ENCODE results near the gene ZNF76. TPM values are rescaled to one million over a fixed set of nuclear protein-coding genes. Genes with fewer than 3 reads are reported as not detected.
A peak's percentile ranks its signal among the peaks of the same experiment; 100 is the strongest.

The ZNF76 gene
- total and polyA plus RNA-seq, 9 of the 15 experiments (the other 6 are each of a cell fraction or from before 2014, with no cell fraction given), result 1.2 to 17.8 (median 10.7) TPM

DNA sequence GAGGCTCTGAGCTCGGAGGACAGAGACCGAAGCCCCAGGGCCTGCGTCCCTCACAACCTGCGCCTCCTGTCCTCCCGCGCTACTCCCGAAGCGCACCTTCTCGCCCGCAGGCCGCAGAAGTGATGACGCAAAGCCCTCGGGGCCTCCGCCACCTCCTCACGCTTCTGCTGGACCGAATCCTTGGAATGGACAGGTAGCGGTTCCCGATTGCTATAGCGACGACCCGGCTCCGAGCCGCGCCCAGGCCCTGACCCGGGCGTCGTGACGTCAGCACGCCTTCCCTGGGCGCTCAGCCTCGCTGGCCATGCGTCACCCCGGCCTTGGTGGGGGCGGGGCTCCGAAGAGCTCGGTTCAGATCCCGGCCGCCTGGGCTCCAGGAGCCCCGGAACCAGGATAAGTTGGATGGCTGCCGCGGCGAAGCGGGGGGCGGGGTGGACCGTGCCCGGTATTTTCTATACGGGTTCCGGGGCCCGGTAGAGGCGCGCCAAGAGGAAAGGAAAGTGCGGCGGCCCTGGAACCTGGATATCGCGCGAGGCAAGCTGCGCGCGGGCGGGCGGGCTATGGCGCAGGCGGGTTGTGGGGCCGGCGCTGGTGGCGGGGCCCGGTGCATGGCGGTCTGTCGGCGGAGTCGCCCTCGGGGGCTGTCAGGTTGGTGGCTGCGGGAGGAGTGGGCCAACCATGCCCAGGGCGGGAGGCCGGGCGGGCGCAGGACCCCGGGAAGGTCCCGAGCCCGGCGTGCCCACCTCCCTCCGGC is at the start of gene ZNF76 (continued):
- TF ChIP-seq, protein P1, sequence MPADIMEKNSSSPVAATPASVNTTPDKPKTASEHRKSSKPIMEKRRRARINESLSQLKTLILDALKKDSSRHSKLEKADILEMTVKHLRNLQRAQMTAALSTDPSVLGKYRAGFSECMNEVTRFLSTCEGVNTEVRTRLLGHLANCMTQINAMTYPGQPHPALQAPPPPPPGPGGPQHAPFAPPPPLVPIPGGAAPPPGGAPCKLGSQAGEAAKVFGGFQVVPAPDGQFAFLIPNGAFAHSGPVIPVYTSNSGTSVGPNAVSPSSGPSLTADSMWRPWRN (IDR thresholded peaks at IDR 0.05; ENCODE audit: low read depth), result peak; percentile 78; the same call in 1 of the 2 replicates
- TF ChIP-seq, protein P2, sequence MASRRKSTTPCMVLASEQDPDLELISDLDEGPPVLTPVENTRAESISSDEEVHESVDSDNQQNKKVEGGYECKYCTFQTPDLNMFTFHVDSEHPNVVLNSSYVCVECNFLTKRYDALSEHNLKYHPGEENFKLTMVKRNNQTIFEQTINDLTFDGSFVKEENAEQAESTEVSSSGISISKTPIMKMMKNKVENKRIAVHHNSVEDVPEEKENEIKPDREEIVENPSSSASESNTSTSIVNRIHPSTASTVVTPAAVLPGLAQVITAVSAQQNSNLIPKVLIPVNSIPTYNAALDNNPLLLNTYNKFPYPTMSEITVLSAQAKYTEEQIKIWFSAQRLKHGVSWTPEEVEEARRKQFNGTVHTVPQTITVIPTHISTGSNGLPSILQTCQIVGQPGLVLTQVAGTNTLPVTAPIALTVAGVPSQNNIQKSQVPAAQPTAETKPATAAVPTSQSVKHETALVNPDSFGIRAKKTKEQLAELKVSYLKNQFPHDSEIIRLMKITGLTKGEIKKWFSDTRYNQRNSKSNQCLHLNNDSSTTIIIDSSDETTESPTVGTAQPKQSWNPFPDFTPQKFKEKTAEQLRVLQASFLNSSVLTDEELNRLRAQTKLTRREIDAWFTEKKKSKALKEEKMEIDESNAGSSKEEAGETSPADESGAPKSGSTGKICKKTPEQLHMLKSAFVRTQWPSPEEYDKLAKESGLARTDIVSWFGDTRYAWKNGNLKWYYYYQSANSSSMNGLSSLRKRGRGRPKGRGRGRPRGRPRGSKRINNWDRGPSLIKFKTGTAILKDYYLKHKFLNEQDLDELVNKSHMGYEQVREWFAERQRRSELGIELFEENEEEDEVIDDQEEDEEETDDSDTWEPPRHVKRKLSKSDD (conservative IDR thresholded peaks at IDR 0.05; ENCODE audit: low read length), result no peak
- TF ChIP-seq HEY1 (CRISPR knock-in tag; IDR thresholded peaks at IDR 0.05; ENCODE audit: borderline replicate concordance), result no peak
- no peak for TF ChIP-seq ZZZ3 (IDR thresholded peaks at IDR 0.05)
- TF ChIP-seq PCBP1 (IDR thresholded peaks at IDR 0.05; ENCODE audit: low read depth, low read length, poor library complexity, severe bottlenecking), result peak; percentile 93
- TF ChIP-seq ZNF764 (CRISPR knock-in tag; IDR thresholded peaks at IDR 0.05; ENCODE audit: low read depth), result no peak
- TF ChIP-seq NR4A1 (CRISPR knock-in tag; IDR thresholded peaks at IDR 0.05), result peak; percentile 96
- TF ChIP-seq NR4A1 (tag; IDR thresholded peaks at IDR 0.05), result peak; percentile 69
- no peak for TF ChIP-seq DACH1 (IDR thresholded peaks at IDR 0.05; ENCODE audit: partially characterized antibody)
- TF ChIP-seq, protein P3, sequence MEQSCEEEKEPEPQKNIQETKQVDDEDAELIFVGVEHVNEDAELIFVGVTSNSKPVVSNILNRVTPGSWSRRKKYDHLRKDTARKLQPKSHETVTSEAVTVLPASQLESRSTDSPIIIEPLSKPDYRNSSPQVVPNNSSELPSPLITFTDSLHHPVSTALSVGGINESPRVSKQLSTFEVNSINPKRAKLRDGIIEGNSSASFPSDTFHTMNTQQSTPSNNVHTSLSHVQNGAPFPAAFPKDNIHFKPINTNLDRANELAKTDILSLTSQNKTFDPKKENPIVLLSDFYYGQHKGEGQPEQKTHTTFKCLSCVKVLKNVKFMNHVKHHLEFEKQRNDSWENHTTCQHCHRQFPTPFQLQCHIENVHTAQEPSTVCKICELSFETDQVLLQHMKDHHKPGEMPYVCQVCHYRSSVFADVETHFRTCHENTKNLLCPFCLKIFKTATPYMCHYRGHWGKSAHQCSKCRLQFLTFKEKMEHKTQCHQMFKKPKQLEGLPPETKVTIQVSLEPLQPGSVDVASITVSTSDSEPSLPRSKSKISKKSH (CRISPR knock-in tag; IDR thresholded peaks at IDR 0.05), result no peak
- TF ChIP-seq CEBPG (CRISPR knock-in tag; IDR thresholded peaks at IDR 0.05), result 0 out of 2 replicates have a peak, but pooled peaks have one; percentile 49
- no peak; a peak in 1 of 4 replicates for TF ChIP-seq CEBPG (tag; conservative IDR thresholded peaks at IDR 0.05 in 1 of 2, IDR thresholded peaks at IDR 0.05 in 1 of 2)
- TF ChIP-seq ZNF644 (tag; IDR thresholded peaks at IDR 0.05; ENCODE audit: low read depth), result peak; percentile 74; the same call in 1 of the 2 replicates
- TF ChIP-seq EZH2 (IDR thresholded peaks at IDR 0.05; ENCODE audit: borderline replicate concordance, low read depth, low read length), result no peak
- TF ChIP-seq, protein P4, sequence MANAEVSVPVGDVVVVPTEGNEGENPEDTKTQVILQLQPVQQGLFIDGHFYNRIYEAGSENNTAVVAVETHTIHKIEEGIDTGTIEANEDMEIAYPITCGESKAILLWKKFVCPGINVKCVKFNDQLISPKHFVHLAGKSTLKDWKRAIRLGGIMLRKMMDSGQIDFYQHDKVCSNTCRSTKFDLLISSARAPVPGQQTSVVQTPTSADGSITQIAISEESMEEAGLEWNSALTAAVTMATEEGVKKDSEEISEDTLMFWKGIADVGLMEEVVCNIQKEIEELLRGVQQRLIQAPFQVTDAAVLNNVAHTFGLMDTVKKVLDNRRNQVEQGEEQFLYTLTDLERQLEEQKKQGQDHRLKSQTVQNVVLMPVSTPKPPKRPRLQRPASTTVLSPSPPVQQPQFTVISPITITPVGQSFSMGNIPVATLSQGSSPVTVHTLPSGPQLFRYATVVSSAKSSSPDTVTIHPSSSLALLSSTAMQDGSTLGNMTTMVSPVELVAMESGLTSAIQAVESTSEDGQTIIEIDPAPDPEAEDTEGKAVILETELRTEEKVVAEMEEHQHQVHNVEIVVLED (CRISPR knock-in tag; IDR thresholded peaks at IDR 0.05), result peak; percentile 99
- TF ChIP-seq, protein P5, sequence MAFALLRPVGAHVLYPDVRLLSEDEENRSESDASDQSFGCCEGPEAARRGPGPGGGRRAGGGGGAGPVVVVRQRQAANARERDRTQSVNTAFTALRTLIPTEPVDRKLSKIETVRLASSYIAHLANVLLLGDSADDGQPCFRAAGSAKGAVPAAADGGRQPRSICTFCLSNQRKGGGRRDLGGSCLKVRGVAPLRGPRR (CRISPR knock-in tag; IDR thresholded peaks at IDR 0.05), result no peak
- no peak for TF ChIP-seq U2AF2 (optimal IDR thresholded peaks at IDR 0.05; ENCODE audit: low read depth, low read length)
- peak; percentile 82 for TF ChIP-seq SOX6 (IDR thresholded peaks at IDR 0.05)
- TF ChIP-seq TEAD4 (IDR thresholded peaks at IDR 0.05; ENCODE audit: low read length), result peak; percentile 74
- no peak for TF ChIP-seq TEAD4 (CRISPR knock-in tag; IDR thresholded peaks at IDR 0.05; ENCODE audit: borderline replicate concordance)
- no peak for TF ChIP-seq GATA2 (CRISPR knock-in tag; IDR thresholded peaks at IDR 0.05)
- TF ChIP-seq HDGF (IDR thresholded peaks at IDR 0.05), result no peak

Measured in K562 (cell line).